ENCODE data around the gene MAGEA8.
"Not testable (repeated sequence)": the region's sequence is repeated elsewhere in the genome, so short reads cannot be mapped to it uniquely, and the experiment has no call there.

Gene MAGEA8, protein sequence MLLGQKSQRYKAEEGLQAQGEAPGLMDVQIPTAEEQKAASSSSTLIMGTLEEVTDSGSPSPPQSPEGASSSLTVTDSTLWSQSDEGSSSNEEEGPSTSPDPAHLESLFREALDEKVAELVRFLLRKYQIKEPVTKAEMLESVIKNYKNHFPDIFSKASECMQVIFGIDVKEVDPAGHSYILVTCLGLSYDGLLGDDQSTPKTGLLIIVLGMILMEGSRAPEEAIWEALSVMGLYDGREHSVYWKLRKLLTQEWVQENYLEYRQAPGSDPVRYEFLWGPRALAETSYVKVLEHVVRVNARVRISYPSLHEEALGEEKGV

DNA sequence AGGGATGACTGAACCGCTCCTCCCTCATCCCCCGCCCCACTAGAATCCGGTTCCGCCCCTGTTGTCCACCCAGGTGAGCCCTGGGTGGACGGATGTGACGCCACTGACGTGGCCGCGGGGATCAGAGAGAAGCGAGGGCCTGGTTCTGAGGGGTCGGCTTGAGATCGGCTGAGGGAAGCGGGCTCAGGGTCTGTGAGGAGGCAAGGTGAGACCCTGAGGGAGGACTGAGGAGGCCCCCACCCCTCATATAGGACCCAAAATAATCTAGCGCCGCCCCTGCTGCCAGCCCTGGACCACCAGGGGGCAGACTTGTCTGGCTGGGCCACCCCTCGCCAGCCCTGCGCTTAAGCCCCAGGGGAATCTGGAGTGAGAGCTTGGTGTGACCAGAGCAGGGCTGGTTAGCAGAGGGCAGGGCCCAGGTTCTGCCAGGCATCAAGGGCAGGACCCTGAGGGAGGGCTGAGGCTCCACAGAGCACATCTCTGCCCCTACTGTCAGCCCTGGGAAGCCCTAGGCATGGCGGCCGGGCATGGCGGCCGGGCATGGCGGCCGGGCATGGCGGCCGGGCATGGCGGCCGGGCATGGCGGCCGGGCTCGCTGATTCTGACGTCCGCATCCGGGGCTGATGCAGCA lies at the start of gene MAGEA8:
Gene MAGEA8 (plus strand): TSS at position 103 of the 631 bp plus-strand sequence. CDS start 3,090 bp downstream, outside the sequence.
- in situ Hi-C loops (cut with HindIII; ENCODE audit: low sequenced_read_pairs), result no loop called here

DNA sequence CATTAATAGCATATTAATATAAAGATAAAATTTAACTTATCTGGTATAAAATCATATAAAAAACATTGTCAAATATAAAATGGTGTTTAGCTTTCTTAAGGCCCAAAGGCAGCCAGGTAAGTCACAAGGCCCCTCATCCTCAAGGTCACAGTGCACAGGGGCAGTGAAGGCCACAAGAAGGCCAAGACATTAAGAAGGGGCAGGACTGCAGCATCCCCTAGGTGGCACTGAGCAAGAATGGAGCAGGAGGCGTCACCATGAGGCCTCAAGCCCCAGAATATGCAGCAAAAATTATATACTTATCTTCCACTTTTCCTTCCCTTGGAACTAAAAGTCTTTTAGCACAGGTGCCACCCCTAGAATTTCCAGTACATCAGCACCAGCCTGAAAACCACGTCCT lies 49.5 kb upstream of the MAGEA8 start:
- in situ Hi-C loops (cut with HindIII; ENCODE audit: low sequenced_read_pairs), result no loop called here

DNA sequence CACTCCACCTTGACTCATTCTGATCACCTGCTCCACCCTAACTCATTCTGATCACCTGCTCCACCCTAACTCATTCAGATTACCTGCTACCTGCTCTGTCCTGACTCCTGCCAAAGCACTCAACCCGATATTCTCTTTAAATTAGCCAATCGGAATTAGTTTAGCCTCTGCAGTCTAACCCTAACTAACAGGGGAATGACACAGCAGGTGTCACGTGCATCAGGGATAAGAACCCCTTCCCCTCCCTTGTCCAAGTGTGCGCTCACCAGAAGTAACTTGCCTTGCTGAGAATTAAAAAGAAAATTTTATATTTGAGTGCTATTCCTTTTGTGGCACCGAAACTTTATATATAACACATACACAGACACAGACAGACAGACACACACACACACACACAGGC lies 44.3 kb upstream of the MAGEA8 start:
- in situ Hi-C loops (cut with HindIII; ENCODE audit: low sequenced_read_pairs), result not testable (repeated sequence)

DNA sequence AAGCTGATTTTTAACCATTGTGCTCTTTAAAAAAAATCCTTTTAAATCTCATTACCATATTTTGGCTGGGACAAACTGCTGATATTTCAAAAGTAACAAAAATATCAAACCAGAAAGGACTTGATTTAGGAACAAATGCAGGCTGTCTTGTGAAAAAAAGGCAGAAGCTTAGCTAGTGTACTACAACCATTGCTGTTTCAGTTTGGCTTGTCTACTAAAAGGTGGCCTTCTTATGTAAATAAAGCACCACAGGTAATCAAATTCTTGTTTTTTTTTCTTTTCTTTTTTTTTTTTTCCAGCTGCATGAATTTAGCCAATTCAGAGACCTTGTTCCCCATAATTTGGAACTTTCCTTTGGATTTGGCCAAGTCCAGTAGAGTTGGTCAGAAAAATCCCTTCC lies 43.8 kb upstream of the MAGEA8 start:
- in situ Hi-C loops (cut with HindIII; ENCODE audit: low sequenced_read_pairs), result no loop called here

DNA sequence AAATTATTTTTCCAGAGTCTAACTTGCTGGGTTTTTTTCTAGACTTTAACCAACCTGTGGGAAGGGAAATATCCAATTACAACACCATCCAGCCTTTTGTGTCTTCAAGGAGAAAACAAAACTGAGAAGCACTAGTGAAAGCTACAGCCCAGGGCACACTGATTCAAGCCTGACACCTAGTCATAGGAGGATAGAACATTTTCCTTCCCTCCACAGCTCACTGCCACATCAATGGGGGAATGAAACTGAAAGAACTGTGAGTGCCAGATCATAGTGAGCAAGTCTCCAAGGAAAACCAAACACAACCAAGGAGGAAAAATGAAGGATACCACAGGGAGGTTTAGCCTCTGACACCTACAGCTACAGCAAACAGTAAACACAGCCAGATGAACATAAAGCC lies 43.3 kb upstream of the MAGEA8 start:
- in situ Hi-C loops (cut with HindIII; ENCODE audit: low sequenced_read_pairs), result no loop called here

DNA sequence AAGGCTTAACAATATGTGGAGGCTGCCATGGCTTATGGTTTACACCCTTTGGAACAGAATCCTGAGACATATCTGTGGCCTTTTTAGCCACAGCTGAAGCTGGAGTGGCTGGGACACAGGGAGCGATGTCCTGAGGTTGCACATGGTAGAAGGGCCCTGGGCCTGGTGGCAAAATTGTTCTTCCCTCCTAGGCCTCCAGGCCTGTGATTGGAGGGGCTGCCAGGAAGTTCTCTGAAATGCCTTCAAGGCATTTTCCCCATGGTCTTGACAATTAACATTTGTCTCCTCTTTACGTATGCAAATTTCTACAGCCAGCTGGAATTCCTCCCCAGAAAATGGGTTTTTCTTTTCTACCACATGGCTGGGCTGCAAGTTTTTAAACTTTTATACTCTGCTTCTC lies 39.1 kb upstream of the MAGEA8 start:
- in situ Hi-C loops (cut with HindIII; ENCODE audit: low sequenced_read_pairs), result no loop called here

DNA sequence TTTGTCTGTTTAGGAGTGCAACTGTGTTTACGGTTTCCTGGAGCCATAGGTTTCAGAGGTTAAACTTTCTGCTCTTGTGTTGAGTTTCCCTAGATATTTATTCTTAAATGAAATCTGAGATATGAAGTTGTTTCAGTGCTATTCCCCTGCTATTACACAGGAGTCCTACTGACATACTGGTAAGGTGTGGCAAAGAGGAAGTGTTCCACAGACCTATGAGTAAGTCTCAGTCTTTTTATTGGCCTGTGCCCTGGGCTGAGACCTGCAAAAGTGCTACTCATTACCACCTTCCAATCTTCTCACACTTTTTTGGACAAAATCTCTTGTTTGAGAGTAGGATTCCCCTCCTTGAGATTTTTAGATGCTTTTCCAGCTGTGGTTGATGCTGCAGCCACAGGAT lies 35.6 kb upstream of the MAGEA8 start:
- in situ Hi-C loops (cut with HindIII; ENCODE audit: low sequenced_read_pairs), result no loop called here

DNA sequence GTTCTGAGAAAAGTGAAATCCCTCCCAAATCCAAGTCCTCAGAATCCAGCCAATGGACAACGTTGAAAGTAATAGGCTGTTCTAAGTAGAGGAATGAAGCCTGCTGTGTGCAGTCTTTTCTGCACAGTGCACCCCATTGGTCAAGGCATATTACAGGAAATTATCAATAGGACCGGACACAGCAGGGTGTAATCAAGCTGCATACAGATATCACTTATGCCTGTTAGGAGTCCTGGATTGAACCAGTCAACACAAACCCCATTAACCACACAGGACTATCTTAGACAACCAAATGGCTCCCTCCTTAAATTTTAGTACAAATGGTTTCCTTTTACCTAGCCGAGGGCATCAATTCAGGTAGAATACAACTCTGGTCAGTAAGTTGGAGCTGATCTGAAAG lies 34.2 kb upstream of the MAGEA8 start:
- in situ Hi-C loops (cut with HindIII; ENCODE audit: low sequenced_read_pairs), result no loop called here

DNA sequence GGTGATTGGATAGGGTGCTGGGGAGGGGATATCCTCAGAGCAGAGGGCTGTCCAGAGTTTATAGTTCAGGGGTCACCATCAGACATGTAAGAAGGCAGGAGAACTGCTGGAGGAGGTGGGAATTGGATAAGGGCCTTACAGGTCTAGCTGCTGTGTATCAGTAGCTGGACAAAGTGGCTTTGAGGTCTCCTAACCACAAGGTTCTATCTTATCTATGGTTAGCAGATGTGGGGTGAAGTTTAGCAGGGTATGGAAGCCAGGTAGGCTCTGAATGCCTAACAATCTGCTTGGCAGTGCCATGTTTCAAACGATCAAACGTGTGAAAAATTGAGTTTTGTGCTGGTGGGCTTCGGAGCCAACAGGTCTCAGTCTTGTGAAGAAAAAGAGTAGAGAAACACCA lies 32.1 kb upstream of the MAGEA8 start:
- in situ Hi-C loops (cut with HindIII; ENCODE audit: low sequenced_read_pairs), result no loop called here

DNA sequence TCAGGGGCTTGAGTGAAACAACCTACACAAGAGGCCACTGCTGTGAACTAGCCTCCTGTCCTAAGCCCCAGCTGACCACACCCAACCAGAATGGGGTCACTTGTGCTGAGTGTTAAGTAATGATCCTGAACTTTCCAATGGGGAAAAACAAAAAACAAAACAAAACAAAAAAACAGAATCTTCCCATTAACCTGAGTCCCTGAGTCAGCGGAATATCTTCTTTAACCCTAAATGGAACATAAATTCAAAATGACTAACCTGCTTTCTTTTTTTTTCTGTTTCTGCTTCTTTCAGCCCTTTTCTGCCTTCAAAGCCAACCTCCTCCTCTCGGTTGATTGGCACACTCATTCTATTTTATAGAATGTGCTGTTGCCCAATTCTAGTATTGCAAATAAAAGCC lies 31.2 kb upstream of the MAGEA8 start:
- in situ Hi-C loops (cut with HindIII; ENCODE audit: low sequenced_read_pairs), result no loop called here

DNA sequence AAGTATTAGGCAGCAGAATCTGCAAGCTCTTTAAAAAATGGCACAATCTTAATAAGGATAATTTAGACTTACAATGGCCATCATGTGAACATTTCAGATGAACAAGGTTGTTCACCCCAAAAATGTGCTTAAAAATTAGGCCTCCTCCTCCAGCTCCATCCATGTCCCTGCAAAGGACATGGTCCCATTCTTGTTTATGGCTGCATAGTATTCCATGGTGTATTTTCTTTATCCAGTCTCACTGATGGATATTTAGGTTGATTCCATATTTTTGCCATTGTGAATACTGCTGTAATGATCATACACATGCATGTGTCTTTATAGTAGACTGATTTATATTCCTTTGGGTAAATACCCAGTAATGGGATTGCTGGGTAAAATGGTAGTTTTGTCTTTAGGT lies 29.1 kb upstream of the MAGEA8 start:
- in situ Hi-C loops (cut with HindIII; ENCODE audit: low sequenced_read_pairs), result no loop called here

DNA sequence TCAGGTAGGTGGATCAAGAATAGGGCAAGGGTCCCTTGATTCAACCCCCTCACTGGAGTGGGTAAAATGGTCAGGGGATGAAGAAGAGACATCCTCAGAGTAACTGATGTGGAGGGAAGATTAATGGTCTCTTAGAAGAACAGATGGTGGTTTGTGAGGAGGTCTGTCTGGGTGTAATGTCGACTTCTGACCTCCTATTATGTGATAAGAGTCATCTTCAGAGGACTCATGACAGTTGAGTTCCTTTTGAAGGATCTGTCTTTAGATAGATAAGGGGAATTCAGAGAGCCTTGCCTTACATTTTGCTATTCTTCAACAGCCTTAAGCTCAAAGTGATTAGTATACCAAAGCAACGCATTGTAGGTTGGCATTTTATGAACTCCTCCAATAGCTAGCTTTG lies 27.1 kb upstream of the MAGEA8 start:
- in situ Hi-C loops (cut with HindIII; ENCODE audit: low sequenced_read_pairs), result no loop called here

DNA sequence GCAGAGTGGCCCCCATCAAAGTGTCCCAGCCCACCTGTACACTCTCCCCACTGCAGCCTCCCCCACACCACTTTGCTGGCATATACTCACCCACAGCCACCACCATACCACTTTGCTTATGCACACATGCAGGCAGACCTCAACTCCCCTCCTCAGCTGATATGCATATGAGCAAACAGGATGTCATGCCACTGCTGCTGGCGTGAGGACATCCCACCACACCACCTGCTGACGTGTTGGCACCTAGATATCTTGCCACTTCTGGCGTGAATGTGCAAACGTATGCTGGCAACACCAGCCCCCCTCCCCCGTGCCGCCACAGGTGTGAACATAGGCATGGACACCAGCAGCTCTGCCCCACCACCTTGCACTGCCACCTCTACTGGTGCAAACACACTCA lies 22.4 kb upstream of the MAGEA8 start:
- in situ Hi-C loops (cut with HindIII; ENCODE audit: low sequenced_read_pairs), result no loop called here

DNA sequence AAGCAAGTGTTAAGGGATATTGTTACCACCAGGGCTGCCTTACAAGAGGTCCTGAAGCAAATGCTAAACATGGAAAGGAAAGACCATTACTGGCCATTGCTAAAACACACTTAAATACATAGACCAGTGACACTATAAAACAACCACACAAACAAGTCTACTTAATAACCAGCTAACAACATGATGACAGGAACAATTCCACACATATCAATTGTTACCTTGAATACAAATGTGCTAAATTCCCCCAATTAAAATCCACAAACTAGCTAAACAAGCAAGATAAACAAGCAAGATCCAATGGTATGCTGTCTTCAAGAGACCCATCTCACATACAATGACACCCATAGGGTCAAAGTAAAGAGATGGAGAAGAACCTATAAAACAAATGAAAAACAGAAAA lies 20.5 kb upstream of the MAGEA8 start:
- in situ Hi-C loops (cut with HindIII; ENCODE audit: low sequenced_read_pairs), result no loop called here

DNA sequence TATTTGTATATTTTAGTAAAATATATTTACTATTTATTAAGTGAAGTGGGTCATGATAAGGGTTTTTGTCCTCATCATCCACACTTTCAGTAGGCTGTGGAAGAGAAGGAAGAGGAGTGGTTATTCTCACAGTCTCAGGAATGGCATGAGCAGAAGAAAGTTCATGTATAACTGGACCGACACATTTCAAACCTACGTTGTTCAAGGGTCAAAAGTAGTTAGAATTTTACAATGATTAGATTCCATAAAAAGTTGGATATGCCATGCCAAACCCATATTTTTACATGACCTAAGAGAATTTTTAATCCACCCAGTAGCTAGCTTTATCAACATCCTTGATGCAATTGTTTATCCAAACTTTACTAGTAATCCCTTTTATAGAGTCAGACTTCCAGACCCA lies 15.6 kb upstream of the MAGEA8 start:
- in situ Hi-C loops (cut with HindIII; ENCODE audit: low sequenced_read_pairs), result no loop called here

DNA sequence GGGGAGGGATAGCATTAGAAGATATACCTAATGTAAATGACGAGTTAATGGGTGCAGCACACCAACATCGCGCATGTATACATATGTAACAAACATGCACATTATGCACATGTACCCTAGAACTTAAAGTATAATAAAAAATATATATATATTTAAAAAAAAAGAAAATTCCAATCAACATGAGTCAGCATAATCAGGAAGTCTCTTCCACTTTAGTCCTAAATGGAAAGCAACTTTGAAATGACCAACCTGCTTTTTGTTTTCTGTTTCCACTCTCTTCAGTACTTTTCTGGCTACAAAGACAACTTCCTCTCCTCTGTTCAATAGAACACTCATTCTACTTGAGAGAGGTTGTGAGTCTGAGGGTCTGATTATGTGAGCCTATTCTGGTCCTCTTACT lies 13.5 kb upstream of the MAGEA8 start:
- in situ Hi-C loops (cut with HindIII; ENCODE audit: low sequenced_read_pairs), result no loop called here

DNA sequence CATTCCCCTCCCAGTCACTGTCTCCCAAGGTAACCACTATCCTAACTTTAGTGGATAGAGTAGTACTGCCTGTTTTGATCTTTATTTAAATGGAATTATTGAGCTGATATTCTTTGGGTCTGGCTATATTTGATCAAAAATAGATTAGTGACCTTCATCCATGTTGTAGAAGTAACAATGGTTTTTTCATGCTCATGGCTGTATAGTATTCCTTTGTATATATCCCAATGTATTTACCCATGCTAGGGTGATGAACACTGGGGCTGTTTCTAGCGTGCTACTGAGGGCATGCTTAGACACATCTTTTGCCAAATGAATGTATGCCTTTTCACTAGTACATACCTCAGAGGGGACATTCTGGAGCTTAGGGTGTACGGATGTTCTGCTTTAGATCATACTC lies 10.1 kb upstream of the MAGEA8 start:
- in situ Hi-C loops (cut with HindIII; ENCODE audit: low sequenced_read_pairs), result no loop called here

DNA sequence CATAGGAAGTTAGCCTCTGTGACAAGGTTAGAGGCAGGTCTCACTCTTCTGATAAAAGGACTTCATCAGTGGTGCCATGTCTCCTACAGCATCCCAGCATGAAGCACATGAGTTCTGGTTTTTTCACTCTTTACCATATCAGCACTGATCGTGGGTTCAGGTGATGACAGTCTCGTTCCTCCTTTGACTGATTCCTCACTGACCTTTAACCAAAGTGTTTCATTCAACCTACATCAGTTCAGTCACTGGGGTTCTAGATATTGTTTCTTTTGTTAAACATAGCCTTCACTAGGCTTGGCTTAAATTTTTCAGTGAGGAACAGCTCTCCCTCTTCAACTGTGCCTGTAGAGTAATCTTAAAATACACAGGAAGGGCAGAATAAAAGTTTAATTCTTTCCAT lies 9.6 kb upstream of the MAGEA8 start:
- in situ Hi-C loops (cut with HindIII; ENCODE audit: low sequenced_read_pairs), result no loop called here

DNA sequence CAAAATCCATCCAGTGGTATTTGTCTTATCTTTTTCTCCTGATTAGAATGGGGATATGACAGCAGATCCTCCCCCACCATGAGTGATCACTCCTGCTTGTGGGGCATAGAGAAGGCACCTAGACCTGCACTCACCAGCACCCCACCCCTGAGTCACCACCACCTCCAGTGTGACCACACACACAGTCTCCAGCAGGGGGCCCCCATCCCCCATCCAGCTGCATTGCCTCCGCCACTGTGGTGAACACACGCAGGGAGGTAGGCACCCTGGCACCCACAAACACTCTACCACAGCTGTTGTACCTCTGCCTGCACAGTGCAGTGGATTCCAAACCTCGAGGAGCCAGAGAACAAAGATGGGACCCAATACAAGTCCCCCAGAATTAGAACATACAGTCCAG lies 9.0 kb upstream of the MAGEA8 start:
- in situ Hi-C loops (cut with HindIII; ENCODE audit: low sequenced_read_pairs), result no loop called here

DNA sequence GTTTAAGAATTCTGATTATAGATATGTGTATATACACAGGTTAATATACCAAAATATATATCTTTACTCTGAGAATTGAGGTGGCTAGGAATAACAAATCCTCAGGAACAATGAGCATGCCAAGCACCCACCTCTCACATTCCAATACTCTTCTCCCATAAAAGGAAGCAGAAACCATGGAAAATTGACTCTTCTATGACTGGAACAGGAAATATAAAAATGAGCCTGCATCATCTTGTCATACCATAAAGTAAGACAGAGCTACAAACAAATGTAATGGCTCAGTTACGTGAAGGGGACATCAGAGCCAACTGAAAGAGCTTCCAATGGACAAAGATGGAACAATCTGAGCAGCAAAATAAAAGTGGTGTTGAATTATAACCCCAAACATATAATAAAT lies 3.8 kb upstream of the MAGEA8 start:
- in situ Hi-C loops (cut with HindIII; ENCODE audit: low sequenced_read_pairs), result no loop called here

DNA sequence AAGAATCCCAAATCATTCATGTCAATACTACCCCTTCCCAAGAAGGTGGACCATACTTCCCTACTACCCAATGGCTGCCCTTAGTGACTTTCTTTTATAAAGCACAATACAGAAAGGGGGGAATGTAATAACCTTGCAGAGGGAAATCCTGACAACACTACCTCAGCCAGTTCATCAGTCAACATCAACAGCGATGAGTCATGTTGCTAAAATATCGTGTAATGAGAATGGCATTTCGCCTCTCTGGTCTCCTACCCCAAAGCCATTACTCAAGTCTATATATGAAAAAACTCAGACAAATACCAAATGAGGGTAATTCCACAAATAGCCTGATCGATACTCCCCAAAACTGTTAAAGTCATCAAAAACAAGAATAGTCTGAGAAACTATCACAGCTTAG lies 3.3 kb upstream of the MAGEA8 start:
- in situ Hi-C loops (cut with HindIII; ENCODE audit: low sequenced_read_pairs), result no loop called here

DNA sequence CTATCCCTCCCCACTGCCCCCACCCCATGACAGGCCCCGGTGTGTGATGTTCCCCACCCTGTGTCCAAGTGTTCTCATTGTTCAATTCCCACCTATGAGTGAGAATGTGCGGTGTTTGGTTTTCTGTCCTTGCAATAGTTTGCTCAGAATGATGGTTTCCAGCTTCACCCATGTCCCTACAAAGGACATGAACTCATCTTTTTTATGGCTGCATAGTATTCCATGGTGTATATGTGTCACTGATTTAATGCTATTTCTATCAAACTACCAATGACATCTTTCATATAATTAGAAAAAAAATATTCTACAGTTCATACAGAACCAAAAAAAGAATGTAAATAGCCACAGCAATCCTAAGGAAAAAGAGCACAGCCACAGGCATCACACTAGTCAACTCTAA lies 9.8 kb downstream of the MAGEA8 start:
- in situ Hi-C loops (cut with HindIII; ENCODE audit: low sequenced_read_pairs), result not testable (repeated sequence)

DNA sequence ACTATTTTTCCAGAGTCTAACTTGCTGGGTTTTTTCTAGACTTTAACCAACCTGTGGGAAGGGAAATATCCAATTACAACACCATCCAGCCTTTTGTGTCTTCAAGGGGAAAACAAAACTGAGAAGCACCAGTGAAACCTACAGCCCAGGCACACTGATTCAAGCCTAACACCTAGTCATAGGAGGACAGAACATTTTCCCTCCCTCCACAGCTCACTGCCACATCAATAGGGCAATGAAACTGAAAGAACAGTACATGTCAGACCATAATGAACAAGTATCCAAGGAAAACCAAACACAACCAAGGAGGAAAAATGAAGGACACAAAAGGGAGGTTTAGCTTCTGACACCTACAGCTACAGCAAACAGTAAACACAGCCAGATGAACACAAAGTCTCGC lies 17.6 kb downstream of the MAGEA8 start:
- in situ Hi-C loops (cut with HindIII; ENCODE audit: low sequenced_read_pairs), result no loop called here

All from DLD1 (cell line).